Activated CD4-positive, alpha-beta T cell treated with anti-CD3 and anti-CD28 coated beads, Interleukin-2, Interleukin-6, amounts not matched to agents 100 ng/mL and 50 ng/mL, durations not matched to agents 16 hours and 8 hours (primary cell): ENCODE results near the gene GSE1.
"Not testable (repeated sequence)": the region's sequence is repeated elsewhere in the genome, so short reads cannot be mapped to it uniquely, and the experiment has no call there.

Source experiments
- DNase-seq: peaks from one replicate; pipeline ENCODE4 v3.0.0-alpha.2; 2020

The GSE1 gene

GRCh38 chr16:85592277-85592676 lies 20.8 kb upstream of the GSE1 start:
- not testable (repeated sequence) for DNase-seq

GRCh38 chr16:85592700-85593493 lies 20.2 kb upstream of the GSE1 start:
- no peak for DNase-seq

GRCh38 chr16:85593494-85594221 lies 19.5 kb upstream of the GSE1 start:
- no peak for DNase-seq

- DNase-seq, result no peak
Observed at GRCh38 chr16:85594273-85594977, 18.7 kb upstream of the GSE1 start.

GRCh38 chr16:85594978-85595661 lies 18.0 kb upstream of the GSE1 start:
- DNase-seq, result no peak

GRCh38 chr16:85595812-85596502 lies 17.2 kb upstream of the GSE1 start:
- DNase-seq, result no peak

- no peak for DNase-seq
Observed at GRCh38 chr16:85598141-85598540, 15.0 kb upstream of the GSE1 start.

- DNase-seq, result no peak
Observed at GRCh38 chr16:85600078-85600477, 13.0 kb upstream of the GSE1 start.

- no peak for DNase-seq
Observed at GRCh38 chr16:85600530-85601271, 12.4 kb upstream of the GSE1 start.

GRCh38 chr16:85601272-85601639 lies 11.9 kb upstream of the GSE1 start:
- DNase-seq, result no peak

- no peak for DNase-seq
Observed at GRCh38 chr16:85601730-85602401, 11.3 kb upstream of the GSE1 start.

- no peak for DNase-seq
Observed at GRCh38 chr16:85602402-85603202, 10.5 kb upstream of the GSE1 start.

GRCh38 chr16:85603203-85603755 lies 9.8 kb upstream of the GSE1 start:
- no peak for DNase-seq

GRCh38 chr16:85604145-85604705 lies 8.9 kb upstream of the GSE1 start:
- no peak for DNase-seq

- no peak for DNase-seq
Observed at GRCh38 chr16:85605051-85605911, 7.8 kb upstream of the GSE1 start.

GRCh38 chr16:85605912-85606841 lies 6.9 kb upstream of the GSE1 start:
- DNase-seq, result no peak

GRCh38 chr16:85606904-85607303 lies 6.2 kb upstream of the GSE1 start:
- DNase-seq, result no peak
